PC-9 (cell line): Measurements from ENCODE around the gene STEAP3.

ENCODE experiments used
- EZH2 ChIP-seq: fragments of 200-600 bp; sonication (generic); IDR thresholded peaks from 2 replicates; pipeline ENCODE4 v1.8.0; 2017; ENCODE audit warnings: antibody characterized with exemption, low read depth
- TF ChIP-seq, protein P1 (sequence below): fragments of 200-600 bp; sonication (generic); conservative IDR thresholded peaks from 2 replicates; pipeline ENCODE4 v1.6.1; 2017; ENCODE audit warnings: mixed run types, antibody characterized with exemption, mild to moderate bottlenecking, moderate library complexity

DNA sequence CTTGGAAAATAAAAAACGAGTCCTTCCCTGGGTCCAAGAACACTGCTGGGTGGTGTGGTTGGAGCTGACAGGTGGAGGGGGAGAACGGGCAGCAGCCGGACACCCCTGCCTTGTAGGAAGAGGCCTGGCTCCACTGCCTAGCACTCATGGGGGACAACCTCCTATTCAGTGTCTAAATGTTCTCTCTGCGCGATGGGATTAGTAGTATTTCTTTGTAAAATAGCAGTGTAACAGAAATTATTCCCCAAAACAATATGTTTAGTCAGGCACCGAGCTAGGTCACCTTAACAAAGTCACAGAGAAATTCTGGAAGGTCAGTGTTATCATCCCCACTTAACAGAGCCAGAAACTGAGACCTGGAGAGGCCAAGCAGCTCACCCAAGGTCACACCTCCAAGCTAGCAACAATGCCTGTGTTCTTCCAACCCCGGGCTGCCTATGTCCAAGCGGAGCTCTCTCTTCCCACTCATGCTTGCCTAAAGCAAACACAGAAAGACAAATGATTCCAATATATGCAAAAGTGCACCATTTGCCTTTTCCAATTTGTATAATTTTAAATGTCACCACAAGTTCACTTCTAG, 68.0 kb downstream of the STEAP3 start:
- TF ChIP-seq, protein P1, sequence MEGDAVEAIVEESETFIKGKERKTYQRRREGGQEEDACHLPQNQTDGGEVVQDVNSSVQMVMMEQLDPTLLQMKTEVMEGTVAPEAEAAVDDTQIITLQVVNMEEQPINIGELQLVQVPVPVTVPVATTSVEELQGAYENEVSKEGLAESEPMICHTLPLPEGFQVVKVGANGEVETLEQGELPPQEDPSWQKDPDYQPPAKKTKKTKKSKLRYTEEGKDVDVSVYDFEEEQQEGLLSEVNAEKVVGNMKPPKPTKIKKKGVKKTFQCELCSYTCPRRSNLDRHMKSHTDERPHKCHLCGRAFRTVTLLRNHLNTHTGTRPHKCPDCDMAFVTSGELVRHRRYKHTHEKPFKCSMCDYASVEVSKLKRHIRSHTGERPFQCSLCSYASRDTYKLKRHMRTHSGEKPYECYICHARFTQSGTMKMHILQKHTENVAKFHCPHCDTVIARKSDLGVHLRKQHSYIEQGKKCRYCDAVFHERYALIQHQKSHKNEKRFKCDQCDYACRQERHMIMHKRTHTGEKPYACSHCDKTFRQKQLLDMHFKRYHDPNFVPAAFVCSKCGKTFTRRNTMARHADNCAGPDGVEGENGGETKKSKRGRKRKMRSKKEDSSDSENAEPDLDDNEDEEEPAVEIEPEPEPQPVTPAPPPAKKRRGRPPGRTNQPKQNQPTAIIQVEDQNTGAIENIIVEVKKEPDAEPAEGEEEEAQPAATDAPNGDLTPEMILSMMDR = no peak
- TF ChIP-seq EZH2 = no peak
